Tibial artery (tissue), 4 donors: ENCODE measurements around the gene MOGAT2.

Experiments
- DNase-seq, 2 donors: peaks; one replicate each; pipeline ENCODE4 v3.0.0-alpha.2; 2019
- H3K27ac ChIP-seq, 2 donors: fragments of 200-600 bp; sonication (generic) in 1 of 2; 1 replicate in 1 of 2; 2 replicates in 1 of 2; pipeline ENCODE4 v1.5.1; 2018 to 2019; ENCODE audit warnings: mild to moderate bottlenecking in 1 of 2
- H3K27me3 ChIP-seq, 2 donors: fragments of 200-600 bp; sonication (generic) in 1 of 2; one replicate each; pipeline versions ENCODE4 v1.5.1 to v1.6.0; 2016 to 2019
- H3K36me3 ChIP-seq, 3 donors: fragments of 200-600 bp; sonication (generic) in 2 of 3; one replicate each; pipeline ENCODE4 v1.5.1; 2016 to 2019; ENCODE audit warnings: mild to moderate bottlenecking in 2 of 3
- H3K4me1 ChIP-seq, 4 donors: fragments of 200-600 bp; sonication (generic) in 2 of 4; 1 replicate in 3 of 4; 2 replicates in 1 of 4; pipeline ENCODE4 v1.5.1; 2016 to 2019
- H3K4me3 ChIP-seq, 2 donors: fragments of 200-600 bp; sonication (generic) in 1 of 2; 1 replicate in 1 of 2; 2 replicates in 1 of 2; pipeline ENCODE4 v1.5.1; 2018 to 2019; ENCODE audit warnings: mild to moderate bottlenecking in 2 of 2
- H3K9me3 ChIP-seq, 3 donors: fragments of 200-600 bp; sonication (generic) in 1 of 3; one replicate each; pipeline ENCODE4 v1.5.1; 2016 to 2019
- intact Hi-C: fragments of 100-400 bp; cut with DNase I; formaldehyde crosslinking; loops from one replicate; pipeline ENCODE4 v1.15.0; 2023; ENCODE audit warnings: low total_unique reads
- TF ChIP-seq, protein P1 (sequence below), 2 experiments: fragments of 200-600 bp in 1 of 2; fragments of 450-650 bp in 1 of 2; IDR thresholded peaks; one replicate each; pipeline ENCODE4 v1.5.1; 2017 to 2019; ENCODE audit warnings: antibody characterized with exemption in 2 of 2, mild to moderate bottlenecking in 1 of 2, moderate library complexity in 1 of 2

MOGAT2 gene

DNA sequence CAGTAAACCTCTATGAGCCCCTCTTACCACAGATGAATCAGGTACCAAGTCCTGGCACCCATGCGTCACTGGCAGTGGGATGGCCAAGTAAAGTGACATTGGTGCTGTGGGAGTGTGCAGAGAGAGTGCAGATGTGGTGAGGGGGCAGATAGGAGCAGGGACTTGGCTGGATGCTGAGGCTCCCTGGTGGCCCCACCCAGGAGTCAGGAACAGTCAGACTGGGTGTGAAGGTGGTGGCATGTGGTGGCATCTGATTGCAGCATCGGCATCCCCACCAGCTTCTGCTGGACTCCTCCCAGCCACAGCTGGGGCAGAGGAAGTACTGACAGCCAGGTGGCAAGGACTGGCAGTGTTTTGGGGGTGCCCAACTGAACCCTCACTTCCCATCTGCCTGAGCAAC lies 62.3 kb downstream of the MOGAT2 start:
- Histone ChIP-seq H3K27ac (no peak overlapping the region), H3K4me1 (no peaks in the 10 kb centered on the region), H3K27me3 (no peaks in the 10 kb centered on the region), H3K36me3 (no peaks in the 10 kb centered on the region), H3K4me3 (no peak overlapping the region), H3K9me3 (no peaks in the 10 kb centered on the region)
- TF ChIP-seq, protein P1, sequence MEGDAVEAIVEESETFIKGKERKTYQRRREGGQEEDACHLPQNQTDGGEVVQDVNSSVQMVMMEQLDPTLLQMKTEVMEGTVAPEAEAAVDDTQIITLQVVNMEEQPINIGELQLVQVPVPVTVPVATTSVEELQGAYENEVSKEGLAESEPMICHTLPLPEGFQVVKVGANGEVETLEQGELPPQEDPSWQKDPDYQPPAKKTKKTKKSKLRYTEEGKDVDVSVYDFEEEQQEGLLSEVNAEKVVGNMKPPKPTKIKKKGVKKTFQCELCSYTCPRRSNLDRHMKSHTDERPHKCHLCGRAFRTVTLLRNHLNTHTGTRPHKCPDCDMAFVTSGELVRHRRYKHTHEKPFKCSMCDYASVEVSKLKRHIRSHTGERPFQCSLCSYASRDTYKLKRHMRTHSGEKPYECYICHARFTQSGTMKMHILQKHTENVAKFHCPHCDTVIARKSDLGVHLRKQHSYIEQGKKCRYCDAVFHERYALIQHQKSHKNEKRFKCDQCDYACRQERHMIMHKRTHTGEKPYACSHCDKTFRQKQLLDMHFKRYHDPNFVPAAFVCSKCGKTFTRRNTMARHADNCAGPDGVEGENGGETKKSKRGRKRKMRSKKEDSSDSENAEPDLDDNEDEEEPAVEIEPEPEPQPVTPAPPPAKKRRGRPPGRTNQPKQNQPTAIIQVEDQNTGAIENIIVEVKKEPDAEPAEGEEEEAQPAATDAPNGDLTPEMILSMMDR (IDR thresholded peaks at IDR 0.05) = no peak
- no peak for DNase-seq
- intact Hi-C loops = loop anchor here (10.0 kb wide), 1 partner anchor 65 kb away; the partner anchor contains the start of gene MOGAT2

DNA sequence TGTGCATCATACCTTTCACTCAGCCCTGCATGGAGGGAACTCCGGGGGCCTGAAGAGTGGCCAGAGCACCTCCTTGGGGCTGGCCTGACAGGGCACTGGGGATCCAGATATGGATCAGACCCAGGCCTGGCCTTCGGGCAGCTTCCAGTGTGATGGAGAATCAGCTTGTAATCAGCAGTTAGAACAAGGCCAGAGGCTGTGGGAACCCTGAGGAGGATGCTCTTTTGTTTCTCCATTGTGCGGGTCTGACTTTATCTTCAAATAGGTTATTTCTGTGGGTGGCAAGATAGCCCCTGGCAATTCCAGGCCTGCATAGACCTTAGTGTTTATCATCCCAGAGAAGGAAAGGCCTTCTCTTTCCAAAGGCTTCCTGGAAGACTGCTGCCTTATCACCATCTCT lies 63.2 kb downstream of the MOGAT2 start:
- TF ChIP-seq, protein P1 (IDR thresholded peaks at IDR 0.05) = no peak
- no peak for DNase-seq
- Histone ChIP-seq H3K9me3 (no peaks in the 10 kb centered on the region), H3K27me3 (no peaks in the 10 kb centered on the region), H3K36me3 (peaks cover 0 to 3% (median 0%) of the 10 kb centered on the region in 3 donors), H3K4me3 (no peak overlapping the region), H3K27ac (no peak overlapping the region), H3K4me1 (no peaks in the 10 kb centered on the region)
- intact Hi-C loops = loop anchor here (10.0 kb wide), 1 partner anchor 66 kb away; the partner anchor contains the start of gene MOGAT2

DNA sequence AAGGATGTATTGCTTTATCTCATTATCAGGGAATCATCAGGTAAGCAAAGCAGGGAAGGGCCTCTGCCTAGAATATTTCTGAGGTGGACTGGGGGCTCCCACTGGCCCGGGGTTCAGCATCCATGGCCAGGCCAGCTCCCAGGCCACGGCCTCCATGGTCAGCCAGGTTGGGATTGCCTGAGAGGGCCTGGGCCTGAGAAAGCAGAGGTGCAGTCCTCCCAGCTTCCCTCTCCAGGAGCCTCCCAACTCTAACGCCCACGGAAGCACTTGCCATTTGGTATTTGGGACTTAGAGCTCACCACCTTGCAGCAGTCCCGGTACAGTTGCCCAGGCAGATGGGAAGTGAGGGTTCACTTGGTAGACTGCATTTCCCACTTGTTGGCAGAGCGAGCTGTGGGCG lies 63.7 kb downstream of the MOGAT2 start:
- Histone ChIP-seq H3K9me3 (no peaks in the 10 kb centered on the region), H3K27me3 (no peaks in the 10 kb centered on the region), H3K4me3 (no peak overlapping the region), H3K4me1 (no peaks in the 10 kb centered on the region), H3K36me3 (peaks cover 0 to 4% (median 0%) of the 10 kb centered on the region in 3 donors), H3K27ac (no peak overlapping the region)
- TF ChIP-seq, protein P1 (IDR thresholded peaks at IDR 0.05) = no peak
- no peak for DNase-seq
- intact Hi-C loops = loop anchor here (10.0 kb wide), 1 partner anchor 66 kb away; the partner anchor contains the start of gene MOGAT2

DNA sequence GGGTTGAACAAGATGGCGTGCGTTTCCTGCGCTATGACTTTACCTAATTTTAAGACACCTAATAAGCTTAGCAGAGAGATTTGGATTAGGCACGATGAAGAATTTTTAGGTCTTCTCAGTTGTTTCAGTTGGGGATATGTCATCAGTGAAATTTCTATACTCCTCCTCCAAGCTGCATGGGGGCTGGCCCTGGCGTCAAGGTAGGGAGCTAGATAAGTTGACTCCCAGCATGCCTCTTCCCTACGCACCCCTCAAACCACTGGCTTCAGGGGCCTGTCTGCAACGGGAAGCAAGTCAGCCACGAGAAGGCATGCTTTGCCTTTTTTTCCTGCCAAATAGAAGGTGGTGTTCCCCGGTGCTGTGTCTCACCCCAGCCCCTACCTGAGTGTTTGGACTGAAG lies 64.2 kb downstream of the MOGAT2 start:
- Histone ChIP-seq H3K36me3 (peaks cover 0 to 4% (median 0%) of the 10 kb centered on the region in 3 donors), H3K9me3 (no peaks in the 10 kb centered on the region), H3K4me3 (no peak overlapping the region), H3K27me3 (no peaks in the 10 kb centered on the region), H3K27ac (no peak overlapping the region), H3K4me1 (no peaks in the 10 kb centered on the region)
- intact Hi-C loops = loop anchor here (10.0 kb wide), 1 partner anchor 67 kb away; the partner anchor contains the start of gene MOGAT2
- DNase-seq = no peak
- TF ChIP-seq, protein P1 (IDR thresholded peaks at IDR 0.05) = no peak
